HTR-8/SVneo (cell line): ENCODE data around the gene RASA4B.
"Not testable (repeated sequence)": the region's sequence is repeated elsewhere in the genome, so short reads cannot be mapped to it uniquely, and the experiment has no call there.

Source experiments
- DNase-seq: peaks from one replicate; pipeline ENCODE4 v3.0.0; 2011; ENCODE audit warnings: low spot score, mixed read lengths; ENCODE audit not compliant: insufficient read length
- FAIRE-seq: peaks from 2 replicates; lab custom pipeline; 2011; peaks lifted over from hg19 to GRCh38; lab: Jason Lieb, UNC

The RASA4B gene

DNA sequence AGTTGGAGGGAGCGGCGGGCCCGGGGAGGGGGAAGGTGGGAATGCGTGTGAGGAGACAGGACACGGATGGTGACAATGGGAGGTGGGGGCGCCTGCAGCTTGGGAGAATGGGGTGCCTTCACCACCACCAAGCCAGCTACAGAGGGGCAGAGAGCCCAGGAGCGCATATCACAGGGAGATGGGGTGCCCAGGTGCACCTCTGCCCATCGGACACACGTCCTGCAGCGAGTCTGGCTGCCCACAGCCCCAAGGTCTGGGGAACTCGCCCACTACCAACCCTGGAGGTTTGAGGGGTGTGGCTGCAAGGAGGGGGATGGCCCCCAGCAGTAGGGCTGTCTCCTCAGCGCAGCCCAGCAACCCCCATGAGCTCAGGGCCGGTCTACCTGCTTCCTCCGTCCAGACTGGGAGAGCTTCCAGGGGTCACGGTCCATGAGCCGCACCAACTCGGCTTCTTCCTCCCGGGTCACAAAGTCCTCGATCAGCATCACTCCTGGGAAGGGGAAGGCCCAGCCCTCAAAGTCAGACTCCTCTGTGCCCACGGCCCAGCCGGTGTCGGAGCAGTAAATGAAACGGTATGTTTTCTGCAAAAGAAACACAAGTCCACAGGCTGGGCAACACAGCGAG, 58.2 kb downstream of the RASA4B start:
- DNase-seq = no peak
- FAIRE-seq = no peak

DNA sequence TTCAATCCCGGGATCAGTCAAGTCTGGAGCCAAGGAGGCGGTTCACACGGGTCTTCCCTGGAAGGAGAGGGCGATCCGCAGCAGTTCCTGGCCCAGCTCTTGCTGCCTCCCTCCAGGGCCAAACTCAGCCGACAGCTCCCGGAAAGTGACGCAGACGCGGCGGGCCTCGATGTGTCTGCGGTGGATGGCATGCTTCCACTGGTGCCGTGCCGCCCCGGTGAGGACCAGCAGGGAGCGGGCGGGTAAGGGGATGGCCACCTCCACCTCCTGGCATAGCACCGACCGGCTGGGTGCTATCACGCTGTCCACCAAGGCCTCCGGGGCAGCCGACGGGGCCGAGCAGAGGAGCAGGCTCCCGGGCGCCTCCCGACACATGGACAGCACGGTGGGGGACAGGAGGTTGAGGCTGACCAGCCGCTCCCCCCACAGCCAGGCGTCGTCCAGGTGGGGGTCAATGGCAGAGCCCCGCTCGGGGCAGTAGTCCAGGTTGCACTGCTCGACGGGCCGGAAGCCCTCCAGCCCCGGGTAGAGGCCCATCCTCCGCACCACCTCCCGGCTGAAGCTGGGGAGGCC, 60.1 kb downstream of the RASA4B start:
- DNase-seq (no peak), FAIRE-seq (no peak)

DNA sequence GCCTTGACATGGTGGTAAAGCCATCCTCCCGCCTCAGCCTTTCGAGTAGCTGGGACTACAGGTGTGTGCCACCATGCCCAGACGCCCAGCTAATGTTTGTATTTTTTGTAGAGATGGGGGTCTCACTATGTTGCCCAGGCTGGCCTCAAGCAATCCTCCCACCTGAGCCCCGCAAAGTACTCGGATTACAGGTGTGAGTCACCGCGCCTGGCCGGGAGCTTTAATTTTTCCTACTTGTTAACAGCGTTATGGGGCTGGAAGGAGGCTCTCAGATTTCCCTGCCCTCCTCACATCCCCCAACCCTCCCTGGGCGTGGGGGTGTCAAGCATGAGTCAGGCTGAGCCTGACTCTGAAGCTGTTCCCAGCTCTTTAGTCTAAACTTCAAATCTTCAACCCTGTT, 61.2 kb downstream of the RASA4B start:
- no peak for DNase-seq
- FAIRE-seq = no peak

DNA sequence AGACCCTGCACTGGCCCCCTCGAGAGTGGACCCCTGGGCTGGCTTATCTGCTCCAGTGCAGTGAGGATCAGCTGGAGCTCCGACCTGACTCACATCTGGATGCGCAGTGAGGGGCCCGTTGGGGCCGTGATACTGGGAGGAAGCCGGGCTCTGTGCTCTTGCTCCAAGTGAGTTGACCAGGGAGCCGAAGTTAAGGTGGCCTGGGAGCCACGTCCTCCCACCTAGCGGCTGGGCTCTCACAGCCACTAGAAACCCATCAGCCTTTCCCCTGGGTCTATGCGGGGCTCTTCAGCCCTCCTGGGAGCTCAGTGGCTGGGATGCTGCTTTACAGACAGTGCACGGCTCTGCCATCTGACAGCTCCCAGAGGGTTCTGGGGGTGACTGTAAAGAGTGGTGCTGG, 62.0 kb downstream of the RASA4B start:
- FAIRE-seq (no peak), DNase-seq (no peak)

DNA sequence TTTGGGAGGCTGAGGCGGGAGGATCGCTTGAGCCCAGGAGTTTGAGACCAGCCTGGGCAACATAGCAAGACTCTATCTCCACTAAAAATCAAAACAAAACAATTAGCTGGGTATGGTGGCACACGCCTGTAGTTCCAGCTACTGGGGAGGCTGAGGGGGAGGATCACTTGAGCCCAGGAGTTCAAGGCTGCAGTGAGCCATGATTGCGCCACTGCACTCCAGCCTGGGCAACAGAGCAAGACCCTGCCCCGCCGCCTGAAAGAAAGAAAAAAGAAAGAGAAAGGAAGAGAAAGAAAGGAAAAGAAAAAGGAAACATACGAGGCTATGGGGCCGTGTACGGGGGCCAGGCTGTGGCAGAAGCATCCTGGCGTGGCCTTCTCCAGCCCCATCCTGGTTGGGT, 62.6 kb downstream of the RASA4B start:
- not testable (repeated sequence) for DNase-seq, FAIRE-seq

DNA sequence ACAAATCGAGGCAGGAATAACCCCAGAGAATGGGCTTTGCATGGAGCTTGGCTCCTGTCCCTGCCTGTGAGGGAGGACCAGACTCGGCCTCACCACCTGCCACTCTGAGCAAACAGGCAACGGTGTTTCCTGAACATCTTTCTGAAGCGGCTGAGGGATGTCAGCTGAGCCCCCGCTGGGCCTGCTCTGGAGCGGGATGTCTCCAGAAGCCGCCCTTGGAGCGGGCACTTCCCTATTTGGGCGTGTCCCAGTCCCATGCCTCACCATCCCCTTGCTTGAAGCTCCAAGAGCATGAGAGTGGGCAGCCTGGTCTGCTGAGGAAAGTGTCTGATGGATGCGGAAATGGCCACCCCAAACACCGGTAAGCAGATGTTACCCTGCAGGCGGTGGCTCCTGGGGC, 63.1 kb downstream of the RASA4B start:
- DNase-seq (no peak), FAIRE-seq (no peak)

DNA sequence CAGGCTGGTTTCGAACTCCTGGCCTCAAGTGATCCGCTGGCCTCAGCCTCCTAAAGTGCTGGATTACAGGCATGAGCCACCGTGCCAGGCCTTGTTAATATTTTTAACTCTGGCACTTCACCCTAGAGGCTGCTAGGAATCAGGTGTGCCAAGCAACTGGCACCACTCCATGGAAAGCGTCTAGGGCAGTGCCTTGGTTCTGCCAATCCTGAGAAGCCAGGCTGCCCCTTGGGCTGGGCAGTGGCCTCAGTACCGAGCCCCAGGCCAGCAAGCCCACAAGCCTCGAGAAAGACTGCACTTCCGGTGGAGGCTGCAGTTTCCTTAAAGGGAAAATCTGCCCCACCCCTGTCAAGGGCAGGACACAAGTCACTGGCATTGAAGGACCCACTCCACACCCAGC, 64.3 kb downstream of the RASA4B start:
- DNase-seq (no peak), FAIRE-seq (no peak)

DNA sequence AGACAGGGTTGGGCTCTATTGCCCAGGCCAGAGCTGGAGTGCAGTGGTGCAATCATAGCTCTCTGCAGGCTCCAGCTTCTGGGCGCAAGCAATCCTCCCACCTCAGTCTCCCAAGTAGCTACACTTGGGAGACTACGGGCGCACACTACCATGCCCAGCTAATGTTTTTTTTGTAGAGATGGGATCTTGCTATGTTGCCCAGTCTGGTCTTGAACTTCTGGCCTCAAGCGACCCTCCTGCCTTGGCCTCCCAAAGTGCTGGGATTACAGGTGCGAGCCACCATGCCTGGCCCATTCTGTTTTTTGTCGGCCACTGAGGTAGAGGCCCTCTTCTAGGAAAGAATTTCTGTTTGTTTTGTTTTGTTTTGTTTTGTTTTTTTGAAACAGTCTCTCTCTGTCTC, 65.1 kb downstream of the RASA4B start:
- FAIRE-seq (no peak), DNase-seq (no peak)

DNA sequence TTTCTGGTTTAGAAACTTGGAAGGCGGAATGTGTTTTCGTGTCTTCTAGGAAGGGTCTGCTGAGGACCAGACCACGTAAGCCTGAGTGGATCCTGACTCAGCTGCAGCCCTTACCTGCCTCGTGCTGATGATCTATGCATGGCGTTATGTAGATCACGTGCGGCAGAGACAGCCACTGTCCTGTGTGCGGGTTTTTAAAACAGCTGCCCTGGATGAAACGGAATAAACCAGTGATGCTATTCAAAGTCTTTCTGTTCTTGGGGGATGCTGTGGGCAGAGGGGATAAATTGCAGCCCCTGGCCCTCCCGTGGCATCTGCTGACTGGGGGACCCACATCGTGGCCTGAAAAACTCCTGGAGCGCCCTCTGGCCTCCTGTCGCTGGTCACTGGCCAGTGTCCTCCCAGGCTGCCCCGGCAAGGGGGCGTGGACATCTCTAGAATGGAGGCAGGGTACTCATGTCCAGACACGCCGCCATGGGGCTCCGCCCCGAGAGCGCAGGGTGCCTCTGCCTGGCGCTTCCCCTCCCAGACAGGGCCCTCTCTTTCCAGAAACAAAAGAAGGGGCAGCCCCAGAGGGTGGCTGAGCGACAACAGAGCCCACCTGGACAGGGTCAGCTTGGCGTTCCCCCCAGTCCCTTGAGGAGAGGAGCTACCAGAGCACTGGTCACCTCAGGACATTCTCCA, 66.1 kb downstream of the RASA4B start:
- DNase-seq (no peak), FAIRE-seq (no peak)

DNA sequence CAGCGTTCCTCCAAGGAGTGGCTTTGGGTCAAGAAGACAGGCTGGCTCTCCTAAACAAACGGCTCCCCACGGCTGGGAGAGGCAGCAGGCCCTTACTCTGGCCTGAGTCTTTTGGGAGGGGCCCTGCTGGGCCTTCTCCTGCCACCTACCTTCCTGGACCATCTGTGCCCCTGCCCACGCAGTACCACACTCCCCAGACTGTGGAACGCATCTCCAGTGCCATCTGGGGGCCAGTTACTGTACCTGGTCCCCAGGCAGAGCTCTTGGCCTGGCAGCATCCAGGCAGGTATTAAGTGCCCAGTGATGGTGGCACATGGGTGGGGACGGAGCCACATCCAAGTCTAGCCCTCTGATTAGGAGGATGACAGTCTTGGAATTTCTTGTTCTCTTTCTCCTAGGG, 67.3 kb downstream of the RASA4B start:
- no peak for FAIRE-seq
- no peak for DNase-seq

DNA sequence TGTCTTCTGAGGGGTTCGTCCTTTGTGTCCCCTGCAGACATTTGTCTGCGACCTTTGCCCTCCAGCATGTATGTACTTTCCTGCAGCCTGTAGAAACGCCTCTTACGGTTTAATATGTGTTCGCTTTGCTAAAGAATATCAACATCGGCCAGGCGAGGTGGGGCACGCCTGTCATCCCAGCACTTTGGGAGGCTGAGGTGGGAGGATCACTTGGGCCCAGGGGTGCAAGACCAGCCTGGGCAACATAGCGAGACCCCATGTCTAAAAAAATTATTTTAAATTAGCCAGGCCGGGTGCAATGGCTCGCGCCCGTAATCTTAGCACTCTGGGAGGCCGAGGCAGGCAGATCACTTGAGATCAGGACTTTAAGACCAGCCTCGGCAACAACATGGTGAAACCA, 68.4 kb downstream of the RASA4B start:
- FAIRE-seq (no peak), DNase-seq (no peak)

DNA sequence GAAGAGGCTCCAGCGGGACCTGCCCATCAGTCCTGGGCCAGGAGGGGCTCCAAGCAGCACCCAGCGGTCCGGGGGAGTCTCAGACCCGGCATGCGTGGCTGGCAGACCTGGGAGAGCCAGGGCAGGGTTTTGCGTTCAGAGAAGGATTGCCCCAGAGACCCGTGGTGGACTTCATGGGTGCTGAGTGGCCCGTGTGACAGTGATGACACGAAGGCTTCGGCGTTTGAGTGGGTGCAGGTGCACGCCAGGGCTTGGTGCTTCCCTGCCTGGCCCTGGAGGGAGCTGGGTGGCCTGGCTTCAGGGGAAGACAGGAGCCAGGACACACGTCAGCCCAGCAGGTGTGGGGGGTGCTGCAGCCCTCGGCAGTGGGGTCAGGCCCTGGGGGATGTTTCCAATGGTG, 70.3 kb downstream of the RASA4B start:
- no peak for FAIRE-seq
- DNase-seq = no peak

DNA sequence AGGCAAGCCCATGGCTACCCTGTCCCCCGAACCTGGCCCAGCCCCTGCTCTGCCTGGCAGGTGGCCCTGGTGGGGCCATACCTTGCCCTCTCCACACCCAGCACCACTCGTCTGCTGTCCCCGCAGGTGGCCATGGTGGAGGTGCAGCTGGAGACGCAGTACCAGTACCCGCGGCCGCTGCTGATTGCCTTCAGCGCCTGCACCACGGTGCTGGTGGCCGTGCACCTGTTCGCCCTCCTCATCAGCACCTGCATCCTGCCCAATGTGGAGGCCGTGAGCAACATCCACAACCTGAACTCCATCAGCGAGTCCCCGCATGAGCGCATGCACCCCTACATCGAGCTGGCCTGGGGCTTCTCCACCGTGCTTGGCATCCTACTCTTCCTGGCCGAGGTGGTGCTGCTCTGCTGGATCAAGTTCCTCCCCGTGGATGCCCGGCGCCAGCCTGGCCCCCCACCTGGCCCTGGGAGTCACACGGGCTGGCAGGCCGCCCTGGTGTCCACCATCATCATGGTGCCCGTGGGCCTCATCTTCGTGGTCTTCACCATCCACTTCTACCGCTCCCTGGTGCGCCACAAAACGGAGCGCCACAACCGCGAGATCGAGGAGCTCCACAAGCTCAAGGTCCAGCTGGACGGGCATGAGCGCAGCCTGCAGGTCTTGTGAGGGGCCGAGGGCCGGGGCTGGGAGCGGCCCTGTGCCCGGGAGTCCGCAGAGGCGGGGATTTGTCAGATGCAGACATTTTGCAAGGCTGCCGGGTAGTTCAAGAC, 71.0 kb downstream of the RASA4B start:
- FAIRE-seq (no peak), DNase-seq (no peak)

GRCh38 chr7:102445674-102446071, 71.9 kb downstream of the RASA4B start:
- DNase-seq (no peak), FAIRE-seq (no peak)

GRCh38 chr7:102444961-102445673, 72.5 kb downstream of the RASA4B start:
- FAIRE-seq (no peak), DNase-seq (no peak)

- no peak for FAIRE-seq
- DNase-seq = peak; percentile 80
These were observed 77.4 kb downstream of the RASA4B start for GRCh38 chr7:102439963-102440795.

DNA sequence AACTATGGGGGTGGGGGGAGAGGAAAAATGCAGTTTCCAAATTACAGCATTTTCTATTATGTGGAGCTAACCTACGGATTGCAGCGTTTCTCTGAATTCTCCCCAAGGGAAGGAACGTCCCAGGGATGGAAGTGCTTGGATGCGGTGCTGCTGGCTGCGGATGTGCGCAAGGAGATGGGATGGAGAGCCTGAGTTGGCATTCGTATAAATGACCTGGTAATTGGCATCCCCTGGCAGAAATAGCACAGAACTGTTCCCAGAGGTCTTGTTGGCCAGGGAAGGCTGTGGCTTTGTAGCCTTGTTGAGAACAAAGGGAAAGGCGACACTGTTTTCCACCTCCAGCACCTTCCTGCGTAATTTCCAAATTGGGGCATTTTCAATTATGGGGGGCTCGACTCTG, 81.5 kb downstream of the RASA4B start:
- no peak for FAIRE-seq

GRCh38 chr7:102434039-102434486, 83.5 kb downstream of the RASA4B start:
- no peak for DNase-seq
- FAIRE-seq = no peak

More for the DNA sequence above, 81.5 kb downstream of the RASA4B start:
- no peak for DNase-seq

DNA sequence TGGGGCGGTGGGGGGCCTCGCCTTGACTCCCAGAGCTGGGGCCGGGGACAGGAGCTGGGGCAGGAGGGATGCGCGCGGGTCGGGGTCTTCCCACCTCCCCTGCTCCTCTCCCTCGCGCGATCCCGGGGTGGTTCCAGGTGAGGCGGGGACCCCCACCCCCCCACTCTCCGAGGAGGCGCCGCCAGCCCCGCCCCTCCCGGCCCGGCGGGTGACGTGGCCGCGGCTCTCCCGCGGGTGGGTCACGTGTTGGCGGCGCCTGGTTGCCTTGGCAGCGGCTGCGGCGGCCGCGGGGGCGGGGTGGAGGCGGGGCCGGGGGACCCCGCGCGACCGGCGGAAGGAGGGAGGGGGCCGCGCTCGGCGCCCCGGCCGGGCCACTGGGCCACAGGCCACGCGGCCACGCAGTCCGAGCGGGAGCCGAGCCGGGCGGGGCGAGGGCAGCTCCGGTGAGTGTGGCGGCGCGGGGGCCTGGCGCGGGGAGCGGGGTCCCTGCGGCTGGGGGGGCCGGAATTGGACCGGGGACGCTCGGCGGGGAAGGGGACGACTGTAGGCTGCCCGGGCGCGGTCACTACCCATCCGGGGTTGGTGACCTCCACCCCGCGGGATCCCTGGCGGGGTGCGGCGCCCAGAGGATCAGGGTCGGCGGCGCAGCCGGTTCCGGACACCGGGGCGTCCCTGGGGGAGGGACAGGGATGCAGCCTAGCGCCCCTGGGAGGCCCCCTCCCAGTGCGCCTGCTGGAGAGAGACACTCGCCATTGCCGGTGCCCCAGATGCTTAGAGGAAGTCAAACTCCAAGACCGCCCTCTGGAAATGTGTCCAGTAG, 84.1 kb downstream of the RASA4B start, which contains the start of gene ORAI2:
TSS of gene ORAI2 (plus strand) at position 357 of the 820 bp plus-strand sequence. CDS start 5,382 bp downstream, outside the sequence.
- DNase-seq = peak; percentile 81
- peak; percentile 91 for FAIRE-seq
